Measurements from ENCODE around the gene MTUS2.

MTUS2 gene

GRCh38 chr13:29491248-29491647 is 671.1 kb downstream of the MTUS2 start:
- TF ChIP-seq, protein P1, sequence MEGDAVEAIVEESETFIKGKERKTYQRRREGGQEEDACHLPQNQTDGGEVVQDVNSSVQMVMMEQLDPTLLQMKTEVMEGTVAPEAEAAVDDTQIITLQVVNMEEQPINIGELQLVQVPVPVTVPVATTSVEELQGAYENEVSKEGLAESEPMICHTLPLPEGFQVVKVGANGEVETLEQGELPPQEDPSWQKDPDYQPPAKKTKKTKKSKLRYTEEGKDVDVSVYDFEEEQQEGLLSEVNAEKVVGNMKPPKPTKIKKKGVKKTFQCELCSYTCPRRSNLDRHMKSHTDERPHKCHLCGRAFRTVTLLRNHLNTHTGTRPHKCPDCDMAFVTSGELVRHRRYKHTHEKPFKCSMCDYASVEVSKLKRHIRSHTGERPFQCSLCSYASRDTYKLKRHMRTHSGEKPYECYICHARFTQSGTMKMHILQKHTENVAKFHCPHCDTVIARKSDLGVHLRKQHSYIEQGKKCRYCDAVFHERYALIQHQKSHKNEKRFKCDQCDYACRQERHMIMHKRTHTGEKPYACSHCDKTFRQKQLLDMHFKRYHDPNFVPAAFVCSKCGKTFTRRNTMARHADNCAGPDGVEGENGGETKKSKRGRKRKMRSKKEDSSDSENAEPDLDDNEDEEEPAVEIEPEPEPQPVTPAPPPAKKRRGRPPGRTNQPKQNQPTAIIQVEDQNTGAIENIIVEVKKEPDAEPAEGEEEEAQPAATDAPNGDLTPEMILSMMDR (IDR thresholded peaks at IDR 0.05; ENCODE audit: low read depth, low read length) = no peak
- no peak for DNase-seq (ENCODE audit: extremely low read depth, low read depth)

DNA sequence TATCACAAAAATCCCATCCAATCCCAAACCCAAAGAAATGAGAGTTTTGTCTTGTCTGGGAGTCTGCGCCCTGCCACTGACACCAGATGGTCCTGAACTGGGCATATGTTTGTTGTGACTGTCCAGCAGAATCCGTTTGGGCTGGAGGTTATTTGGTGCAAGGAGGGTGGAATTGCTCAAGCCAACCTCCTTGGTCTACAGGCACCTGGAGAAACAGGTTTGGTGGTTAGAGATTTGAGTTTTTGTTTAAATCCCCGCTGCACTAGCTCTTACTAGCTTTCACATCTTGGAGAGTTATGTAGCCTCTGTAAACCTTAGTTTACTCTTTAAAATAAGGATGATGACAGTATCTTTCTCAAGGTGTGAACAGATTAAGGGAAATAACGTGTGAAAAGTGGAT is 673.7 kb downstream of the MTUS2 start:
- no peak for DNase-seq (ENCODE audit: extremely low read depth, low read depth)
- TF ChIP-seq, protein P1 (IDR thresholded peaks at IDR 0.05; ENCODE audit: low read depth, low read length) = no peak

DNA sequence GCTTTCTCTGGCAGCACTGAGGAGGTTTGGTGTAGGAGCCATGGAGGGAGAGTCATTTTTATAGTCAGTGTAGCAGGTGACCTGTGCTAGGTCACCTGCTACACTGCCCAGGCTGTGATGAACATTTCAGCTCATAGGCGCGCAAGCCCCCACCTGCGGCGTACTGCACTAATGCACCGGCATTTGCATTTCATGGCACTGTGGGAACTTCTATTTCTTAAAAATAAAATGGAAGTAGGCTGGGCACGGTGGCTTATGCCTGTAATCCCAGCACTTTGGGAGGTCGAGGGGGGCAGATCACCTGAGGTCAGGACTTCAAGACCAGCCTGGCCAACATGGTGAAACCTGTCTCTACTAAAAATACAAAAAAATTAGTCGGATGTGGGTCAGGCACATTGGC is 674.4 kb downstream of the MTUS2 start:
- TF ChIP-seq, protein P1 (IDR thresholded peaks at IDR 0.05; ENCODE audit: low read depth, low read length) = no peak
- no peak for DNase-seq (ENCODE audit: extremely low read depth, low read depth)

- no peak for DNase-seq (ENCODE audit: extremely low read depth, low read depth)
- TF ChIP-seq, protein P1 (IDR thresholded peaks at IDR 0.05; ENCODE audit: low read depth, low read length) = no peak
Observed at GRCh38 chr13:29496241-29496712, 676.1 kb downstream of the MTUS2 start.

DNA sequence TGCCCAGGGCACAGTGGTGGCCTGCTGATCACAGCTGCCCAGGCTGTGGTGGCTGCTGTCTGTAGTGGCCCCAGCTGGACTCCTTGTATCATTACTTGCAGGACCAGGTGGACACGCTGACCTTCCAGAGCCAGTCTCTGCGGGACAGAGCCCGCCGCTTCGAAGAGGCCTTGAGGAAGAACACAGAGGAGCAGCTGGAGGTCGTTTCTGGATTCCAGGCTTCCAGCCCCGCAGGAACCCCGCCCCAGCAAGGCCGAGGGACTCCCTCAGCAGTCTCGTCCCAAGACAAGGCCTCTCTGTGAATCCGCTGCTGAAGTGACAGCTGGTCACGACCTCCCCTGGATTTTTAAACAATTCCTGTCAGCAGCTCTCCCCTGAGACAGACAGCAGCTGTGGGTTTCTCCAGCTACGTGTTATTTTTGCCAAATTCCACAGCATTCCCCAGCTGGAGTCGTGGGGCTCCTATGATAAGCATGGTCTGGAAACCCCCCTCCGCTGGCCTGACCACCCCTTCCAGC is 677.1 kb downstream of the MTUS2 start:
- no peak for DNase-seq (ENCODE audit: extremely low read depth, low read depth)
- TF ChIP-seq, protein P1 (IDR thresholded peaks at IDR 0.05; ENCODE audit: low read depth, low read length) = no peak

GRCh38 chr13:29498426-29499040 is 678.4 kb downstream of the MTUS2 start:
- DNase-seq (ENCODE audit: extremely low read depth, low read depth) = no peak

DNA sequence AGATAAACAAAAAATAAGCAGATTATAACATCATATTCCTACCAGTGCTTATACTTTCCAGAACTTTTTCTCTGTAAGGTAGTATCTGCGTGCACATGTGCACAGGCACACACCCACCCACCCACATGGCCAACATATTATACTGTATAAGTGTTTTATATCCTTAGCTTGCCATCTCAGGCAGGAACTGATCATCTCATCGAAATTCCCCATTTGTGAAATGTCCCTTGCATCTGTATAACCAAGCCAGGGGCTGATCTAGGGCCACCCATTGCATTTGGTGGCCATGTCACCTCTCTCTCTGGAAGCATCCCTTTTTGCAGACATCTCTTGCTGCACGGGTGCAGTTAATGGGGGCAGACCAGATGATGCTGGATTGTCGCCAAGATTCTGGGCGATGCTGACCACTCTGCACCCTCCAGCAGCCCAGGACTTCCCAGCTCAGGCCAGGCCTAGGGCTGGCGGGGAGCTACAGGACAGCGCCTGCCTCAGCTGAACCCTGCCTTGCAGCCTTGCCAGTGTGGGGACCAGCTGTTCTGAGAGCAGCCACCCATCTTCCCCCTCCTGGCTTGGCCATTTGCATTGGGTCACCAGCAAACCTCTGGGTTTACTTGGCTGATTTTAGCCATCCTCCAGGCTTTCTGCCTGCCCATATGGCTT is 679.5 kb downstream of the MTUS2 start:
- no peak for DNase-seq (ENCODE audit: extremely low read depth, low read depth)
- TF ChIP-seq, protein P1 (IDR thresholded peaks at IDR 0.05; ENCODE audit: low read depth, low read length) = no peak

More at GRCh38 chr13:29498426-29499040, 678.4 kb downstream of the MTUS2 start:
- TF ChIP-seq, protein P1 (IDR thresholded peaks at IDR 0.05; ENCODE audit: low read depth, low read length) = no peak

Data from AG09319 (cell line).